Measurements from ENCODE around the gene RAD51C.
"Not testable (repeated sequence)": the region's sequence is repeated elsewhere in the genome, so short reads cannot be mapped to it uniquely, and the experiment has no call there.

Gene RAD51C

DNA sequence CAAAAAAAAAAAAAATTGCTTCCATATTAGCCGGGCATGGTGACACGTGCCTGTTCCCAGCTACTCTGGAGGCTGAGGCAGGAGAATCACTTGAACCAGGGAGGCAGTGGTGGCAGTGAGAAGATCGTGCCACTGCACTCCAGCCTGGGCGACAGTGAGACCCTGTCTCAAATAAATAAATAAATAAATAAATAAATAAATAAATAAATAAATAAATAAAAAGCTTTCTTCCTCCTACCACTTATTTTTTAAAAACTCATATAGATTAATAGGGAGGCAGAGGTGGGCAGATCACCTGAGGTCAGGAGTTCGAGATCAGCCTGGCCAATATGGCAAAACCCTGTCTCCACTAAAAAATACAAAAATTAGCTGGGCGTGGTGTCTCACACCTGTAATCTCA, 7.9 kb upstream of the RAD51C start:
- DNase-seq, result not testable (repeated sequence)

DNA sequence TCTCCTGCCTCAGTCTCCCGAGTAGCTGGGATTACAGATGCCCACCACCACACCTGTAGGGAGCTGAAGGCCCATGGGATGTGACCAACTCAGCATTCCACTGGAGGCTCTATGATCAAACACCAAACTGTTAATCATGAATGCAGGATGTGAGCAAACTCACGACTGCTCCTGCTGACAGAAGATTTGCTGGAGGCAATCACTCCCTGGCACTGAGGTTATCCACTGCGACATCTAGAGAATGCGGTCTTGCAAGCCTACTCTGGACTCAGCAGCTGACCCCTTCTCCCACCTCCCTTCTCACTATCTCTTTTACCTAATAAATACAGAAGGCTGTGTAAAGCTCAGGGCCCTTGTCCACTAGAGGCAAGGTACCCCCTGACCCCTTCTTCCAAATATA, 5.4 kb upstream of the RAD51C start:
- DNase-seq, result no peak

DNA sequence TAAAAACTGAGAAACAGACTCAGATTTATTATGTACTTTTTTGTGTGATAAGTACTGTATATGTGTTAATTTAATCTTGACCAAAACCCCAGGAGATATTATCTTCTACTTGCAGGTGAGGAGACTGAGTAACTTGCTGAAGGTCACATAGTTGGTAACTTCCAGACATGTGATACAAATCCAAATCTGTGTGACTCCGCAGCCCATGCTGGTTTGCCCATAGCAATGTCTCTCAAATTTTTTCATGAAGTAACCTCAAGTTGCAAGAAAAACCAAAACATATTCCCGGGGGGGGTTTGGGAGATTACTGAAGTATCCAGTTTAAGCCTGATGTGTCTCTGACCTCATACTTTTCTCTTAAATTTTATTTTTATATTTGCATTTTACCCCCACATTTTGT, 3.9 kb upstream of the RAD51C start:
- no peak for DNase-seq

DNA sequence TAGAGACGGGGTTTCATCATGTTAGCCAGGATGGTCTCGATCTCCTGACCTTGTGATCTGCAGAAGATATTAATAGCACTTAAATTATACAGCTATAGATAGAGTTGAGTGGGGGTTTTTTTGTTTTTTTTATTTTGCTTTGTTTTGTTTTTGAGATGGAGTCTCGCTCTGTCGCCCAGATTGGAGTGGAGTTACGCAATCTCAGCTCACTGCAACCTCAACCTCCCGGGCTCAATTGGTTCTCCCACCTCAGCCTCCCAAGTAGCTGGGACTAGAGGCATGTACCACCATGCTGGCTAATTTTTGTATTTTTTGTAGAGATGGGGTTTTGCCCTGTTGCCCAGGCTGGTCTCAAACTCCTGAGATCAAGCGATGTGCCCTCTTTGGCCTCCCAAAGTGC, 2.4 kb upstream of the RAD51C start:
- not testable (repeated sequence) for DNase-seq

DNA sequence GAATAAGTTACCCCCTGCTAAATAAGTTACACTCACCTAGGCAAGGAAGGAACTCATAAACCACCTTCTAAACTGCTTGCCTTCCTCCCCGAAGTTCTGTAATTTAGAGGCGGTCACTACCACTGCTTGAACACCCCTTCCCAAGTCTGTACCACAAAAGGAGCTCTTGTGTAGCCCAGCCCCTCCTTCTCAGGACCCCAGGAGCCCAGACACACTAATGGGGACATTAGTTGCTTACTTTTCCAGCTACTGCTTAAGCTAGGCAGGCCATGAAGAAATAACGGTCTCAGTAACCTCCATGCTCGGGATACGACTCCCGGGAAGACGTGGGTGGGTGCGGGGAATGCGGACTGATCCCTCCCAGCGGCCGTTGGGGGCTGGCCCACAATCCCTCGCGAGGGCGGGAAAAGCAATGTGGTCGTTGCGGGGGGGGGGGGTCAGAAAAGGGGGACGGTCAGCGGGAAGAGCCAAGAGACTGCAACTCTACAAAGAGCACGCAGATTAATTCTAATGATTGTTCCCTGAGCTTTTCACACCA, 632 bp upstream of the RAD51C start, which contains the start of gene TEX14:
Gene TEX14, minus strand, starts transcription at position 345 of the 538 bp plus-strand sequence. CDS start 40,044 bp downstream, outside the sequence.
- DNase-seq, result no peak

DNA sequence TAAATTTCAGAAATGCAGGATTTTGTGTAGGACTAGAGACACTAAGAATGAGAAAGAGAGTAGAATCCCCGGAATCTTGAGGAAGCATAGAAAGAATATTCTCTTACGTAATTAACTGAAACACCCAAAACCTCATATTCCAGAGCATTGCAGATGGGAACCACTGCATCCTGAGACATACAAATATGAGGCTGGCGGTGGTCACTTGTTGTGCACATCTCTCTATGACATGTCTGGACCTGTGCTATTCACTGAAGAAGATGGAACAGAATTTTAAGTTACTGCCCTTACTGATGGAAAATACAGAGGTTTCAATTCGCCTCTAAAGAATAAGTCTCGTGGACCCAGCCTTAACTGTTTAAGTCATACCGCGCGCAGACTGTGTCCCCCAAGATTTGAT, 806 bp downstream of the RAD51C start:
- peak; percentile 39 for DNase-seq

DNA sequence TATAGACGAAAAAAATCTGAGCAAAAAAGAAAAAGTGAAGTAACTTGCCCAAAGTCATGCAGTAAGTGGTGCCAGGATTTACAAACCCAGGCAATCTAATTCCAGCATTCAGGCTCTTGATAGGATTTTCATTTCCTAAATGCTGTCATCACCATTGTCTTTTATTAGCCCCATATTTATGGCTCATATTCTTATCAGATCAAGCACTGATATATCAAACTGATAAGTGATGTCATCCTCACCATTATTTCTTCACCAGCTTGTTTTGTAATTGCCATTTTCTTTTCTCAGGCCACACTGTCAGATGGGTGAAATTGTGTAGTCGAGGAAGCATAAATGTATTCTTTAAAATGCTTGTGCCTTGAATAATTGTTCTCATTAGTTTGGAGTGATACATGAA, 1.3 kb downstream of the RAD51C start:
- no peak for DNase-seq

DNA sequence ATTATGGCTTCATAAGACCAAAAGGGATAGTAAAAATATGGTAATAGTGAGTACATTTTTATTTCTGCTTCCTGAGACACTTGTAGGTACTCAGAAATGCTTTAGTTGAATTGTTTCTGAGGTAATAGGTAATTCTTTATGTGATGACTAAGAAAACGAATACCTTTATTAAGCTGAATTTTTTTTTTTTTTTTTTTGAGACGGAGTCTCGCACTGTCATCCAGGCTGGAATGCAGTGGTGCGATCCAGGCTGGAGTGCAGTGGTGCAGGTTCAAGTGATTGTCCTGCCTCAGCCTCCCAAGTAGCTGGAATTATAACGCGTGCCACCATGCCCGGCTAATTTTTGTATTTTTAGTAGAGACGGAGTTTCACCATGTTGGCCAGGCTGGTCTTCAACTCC, 1.9 kb downstream of the RAD51C start:
- DNase-seq, result no peak

DNA sequence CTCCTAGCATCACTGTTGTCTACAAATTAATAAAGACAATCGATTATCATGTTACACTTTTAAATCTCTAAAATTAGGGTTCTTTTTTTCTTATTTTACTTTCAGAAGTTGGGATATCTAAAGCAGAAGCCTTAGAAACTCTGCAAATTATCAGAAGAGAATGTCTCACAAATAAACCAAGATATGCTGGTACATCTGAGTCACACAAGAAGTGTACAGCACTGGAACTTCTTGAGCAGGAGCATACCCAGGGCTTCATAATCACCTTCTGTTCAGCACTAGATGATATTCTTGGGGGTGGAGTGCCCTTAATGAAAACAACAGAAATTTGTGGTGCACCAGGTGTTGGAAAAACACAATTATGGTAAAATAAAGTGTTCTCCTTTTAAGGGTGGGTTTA, 2.4 kb downstream of the RAD51C start:
- no peak for DNase-seq

DNA sequence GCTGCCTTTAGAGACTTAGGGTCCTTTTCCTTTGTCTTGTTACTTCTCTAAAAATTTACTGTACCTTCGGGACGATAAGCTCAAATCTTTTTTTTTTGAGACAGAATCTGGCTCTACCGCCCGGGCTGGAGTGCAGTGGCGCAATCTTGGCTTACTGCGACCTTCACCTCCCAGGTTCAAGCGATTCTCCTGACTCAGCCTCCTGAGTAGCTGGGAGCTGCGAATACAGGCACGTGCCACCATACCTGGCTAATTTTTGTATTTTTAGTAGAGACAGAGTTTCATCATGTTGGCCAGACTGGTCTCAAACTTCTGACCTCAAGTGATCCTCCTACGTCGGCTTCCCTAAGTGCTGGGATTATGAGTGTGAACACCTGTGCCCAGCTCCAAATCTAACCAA, 7.4 kb downstream of the RAD51C start:
- no peak for DNase-seq

DNA sequence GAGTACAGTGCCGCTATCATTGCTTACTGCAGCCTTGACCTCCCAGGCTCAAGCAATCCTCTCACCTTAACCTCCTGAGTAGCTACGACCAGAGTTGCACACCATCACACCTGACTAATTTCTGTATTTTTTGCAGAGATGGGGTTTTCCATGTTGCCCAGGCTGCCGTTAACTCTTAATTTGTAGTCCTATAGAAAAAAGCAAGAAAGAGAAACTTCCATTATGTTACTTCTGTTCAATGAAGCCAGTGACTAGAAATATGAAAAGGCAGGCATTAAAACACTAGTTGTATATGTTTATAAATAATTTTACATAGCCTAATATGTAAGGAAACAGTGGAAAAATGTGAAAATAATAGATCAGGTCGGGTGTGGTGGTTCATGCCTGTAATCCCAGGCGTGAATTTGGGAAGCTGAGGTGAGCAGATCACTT, 9.7 kb downstream of the RAD51C start:
- DNase-seq, result no peak

DNA sequence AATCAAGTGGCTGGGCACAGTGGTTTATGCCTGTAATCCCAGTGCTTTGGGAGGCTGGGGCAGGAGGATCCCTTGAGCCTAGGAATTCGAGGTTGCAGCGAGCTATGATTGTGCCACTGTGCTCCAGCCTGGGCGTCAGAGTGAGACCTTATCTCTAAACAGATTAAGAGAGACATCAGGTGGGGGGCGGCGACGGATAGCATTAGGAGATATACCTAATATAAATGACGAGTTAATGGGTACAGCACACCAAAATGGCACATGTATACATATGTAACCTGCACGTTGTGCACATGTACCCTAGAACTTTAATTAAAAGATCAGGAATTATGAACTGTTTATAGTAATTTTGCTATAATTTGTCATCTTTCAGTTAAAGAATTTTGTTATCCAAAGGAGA, 10.3 kb downstream of the RAD51C start:
- DNase-seq, result no peak

DNA sequence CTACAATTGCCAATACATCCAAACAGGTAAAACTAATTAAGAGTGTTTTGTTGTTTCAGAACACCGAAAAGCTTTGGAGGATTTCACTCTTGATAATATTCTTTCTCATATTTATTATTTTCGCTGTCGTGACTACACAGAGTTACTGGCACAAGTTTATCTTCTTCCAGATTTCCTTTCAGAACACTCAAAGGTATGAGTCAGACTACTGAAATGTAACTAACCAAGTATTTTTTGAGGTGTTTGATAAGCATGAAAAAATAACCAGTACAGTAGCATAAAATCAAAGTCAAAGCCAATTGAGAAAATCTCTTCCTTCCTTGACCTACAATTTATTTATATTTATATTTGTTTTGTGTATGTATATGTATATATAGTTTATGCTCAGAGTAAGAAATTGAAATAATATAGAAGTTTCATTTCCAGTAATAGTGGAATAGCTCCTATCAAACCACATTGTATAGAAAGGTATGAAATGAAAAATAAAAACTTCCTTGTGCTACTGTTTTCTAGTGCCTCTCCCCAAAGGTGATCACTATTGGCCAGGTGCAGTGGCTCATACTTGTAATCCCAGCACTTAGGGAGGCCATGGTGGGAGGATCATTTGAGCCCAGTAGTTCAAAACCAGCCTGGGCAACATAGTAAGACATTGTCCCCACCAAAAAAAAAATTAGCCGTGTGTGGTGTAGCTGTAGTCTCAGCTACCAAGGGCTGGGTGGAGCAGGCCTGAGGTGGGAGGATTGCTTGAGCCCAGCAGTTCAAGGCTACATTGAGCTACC, 10.9 kb downstream of the RAD51C start:
- no peak for DNase-seq

DNA sequence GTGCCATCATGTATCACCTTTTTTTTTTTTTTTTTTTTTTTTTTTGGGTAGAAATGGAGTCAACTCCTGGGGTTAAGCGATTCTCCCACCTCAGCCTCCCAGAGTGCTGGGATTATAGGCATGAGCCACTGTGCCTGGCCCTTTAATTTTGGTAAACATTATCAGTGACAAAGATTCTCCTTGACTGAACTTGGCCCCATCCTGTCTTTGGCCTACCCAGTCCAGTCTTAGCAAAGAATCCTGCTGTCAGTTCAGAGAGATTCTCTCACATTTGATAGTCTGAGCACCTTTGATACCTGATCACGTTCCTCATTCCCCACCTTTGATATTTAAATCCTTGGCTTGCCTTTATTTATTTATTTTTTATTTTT, 11.5 kb downstream of the RAD51C start:
- DNase-seq, result no peak

DNA sequence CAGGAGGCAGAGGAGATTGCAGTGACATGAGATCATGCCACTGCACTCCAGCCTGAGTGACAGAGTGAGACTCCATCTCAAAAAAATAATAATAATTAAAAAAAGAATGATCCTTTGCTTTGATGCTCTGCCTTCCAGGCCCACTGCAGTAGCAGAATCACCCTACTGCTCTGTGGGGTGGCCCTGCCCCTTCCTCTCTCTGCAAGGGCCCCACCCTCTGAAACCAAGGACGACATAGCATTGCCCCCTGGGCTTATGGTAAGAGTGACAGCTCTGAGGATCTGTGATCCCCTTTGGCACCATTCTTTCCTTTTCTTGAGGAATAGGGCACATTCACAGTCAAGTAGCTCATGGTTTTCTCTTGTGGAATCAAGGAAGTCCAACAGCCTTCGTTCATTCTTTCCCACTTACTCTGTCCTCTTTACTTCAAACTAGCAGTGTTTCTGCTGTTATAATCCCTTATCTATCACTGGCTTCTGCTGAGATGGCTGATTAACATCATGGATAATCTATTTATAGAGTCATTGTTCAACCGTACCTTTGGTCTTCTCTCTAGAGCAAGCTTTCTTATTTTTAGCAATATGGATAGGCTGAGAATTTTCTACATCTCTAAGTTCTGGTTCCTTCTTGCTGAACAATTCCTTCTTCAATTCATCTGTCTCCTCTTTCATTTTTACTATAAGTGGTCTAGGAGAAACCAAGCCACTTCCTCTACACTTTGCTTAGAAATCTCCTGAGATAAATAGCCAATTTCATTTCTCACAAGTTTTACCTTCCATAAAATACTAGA, 14.1 kb downstream of the RAD51C start:
- DNase-seq, result no peak

DNA sequence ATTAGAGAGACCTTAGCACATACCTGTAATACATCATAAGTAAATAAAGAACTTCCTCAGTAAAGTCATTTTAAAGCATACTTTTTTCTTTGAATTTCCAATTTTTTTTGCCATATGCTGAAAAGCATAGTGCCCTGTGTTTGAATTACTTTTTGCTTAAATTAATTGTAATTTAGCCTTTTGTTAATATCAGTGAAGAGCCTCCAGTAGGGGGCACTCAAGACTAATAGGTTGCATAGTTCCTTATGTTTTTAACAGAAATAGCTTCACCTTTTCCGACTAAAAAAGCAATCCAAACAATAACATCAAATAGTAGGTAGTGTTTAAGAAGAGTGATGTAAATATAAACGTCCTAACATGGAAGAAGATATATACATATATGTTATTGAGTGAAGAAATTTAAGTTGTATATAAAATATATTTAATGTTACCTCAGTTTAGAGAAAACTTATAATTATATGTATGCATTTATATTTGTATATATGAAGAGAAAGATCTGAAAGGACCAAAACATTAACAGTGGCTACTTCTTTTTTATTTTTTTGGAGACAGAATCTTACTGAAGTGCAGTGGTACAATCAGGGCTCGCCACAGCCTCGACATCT, 18.6 kb downstream of the RAD51C start:
- peak; percentile 78 for DNase-seq

DNA sequence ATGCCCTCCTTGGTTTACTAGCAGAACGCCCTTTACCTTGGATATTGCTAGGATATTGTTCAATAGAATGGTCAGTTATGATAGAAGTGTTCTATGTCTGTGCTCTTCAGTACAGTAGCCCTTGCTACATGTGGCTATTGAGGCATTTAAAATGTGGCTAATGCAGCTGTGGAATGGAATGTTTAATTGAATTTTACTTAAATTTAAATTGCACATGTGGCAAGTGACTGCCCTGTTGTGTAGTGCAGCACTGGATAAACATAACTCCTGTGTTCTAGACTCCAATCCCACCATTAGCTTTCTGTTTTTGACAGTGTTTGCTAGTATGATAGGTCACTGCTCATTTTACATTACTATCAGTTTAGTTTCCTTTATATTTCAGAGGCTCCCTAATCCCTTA, 29.9 kb downstream of the RAD51C start:
- no peak for DNase-seq

DNA sequence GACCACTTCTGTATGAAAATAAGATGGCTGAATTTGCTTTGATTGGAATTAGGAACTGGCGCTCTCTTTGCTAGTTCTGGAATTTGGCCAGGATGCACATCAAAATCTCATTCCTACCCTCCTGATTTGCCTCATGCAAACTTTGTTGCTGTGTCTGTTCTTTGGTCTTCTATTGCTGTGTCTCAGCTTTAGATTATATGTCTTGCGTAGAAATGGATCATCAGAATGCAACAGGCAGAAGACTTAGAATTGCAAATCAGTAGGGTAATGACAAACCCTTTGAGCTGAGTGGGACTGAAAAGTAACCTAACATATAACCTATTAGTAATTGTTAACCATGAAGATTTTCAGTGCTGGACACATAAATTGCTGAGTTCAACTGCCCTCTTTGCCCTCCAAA, 30.3 kb downstream of the RAD51C start:
- no peak for DNase-seq

DNA sequence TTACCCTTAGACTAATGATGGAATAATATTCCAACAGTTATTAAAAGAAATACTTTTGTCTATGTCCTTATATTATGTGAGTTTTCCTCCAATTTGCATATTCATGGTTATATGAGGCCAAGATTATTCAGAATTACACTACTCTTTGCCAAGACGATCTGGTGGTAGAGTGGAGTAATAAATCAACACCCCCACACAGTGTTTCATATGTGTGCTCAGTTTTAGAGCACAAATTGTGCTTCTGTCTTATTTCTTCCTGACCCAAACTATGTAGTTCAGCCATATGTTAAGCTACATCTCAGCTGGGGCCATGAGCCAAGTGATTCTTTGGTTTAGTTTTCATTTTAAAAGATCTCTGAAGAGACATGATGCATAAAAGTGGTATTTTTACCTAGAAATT, 36.4 kb downstream of the RAD51C start:
- DNase-seq, result no peak

DNA sequence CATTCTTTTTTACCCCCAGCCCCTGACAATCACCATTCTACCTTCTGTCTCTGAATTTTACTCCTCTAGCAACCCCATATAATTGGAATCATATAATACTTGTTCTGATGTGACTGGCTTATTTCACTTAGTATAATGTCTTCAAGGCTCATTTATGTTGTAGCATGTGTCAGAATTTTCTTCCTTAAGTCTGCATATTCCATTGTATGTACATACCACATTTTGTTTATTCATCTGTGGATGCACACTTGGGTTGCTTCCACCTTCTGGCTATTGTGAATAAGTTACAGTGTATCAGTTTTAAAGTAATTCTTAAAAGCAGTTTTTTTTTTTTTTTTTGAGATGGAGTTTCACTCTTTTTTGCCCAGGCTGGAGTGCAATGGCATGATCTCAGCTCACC, 38.5 kb downstream of the RAD51C start:
- no peak for DNase-seq

DNA sequence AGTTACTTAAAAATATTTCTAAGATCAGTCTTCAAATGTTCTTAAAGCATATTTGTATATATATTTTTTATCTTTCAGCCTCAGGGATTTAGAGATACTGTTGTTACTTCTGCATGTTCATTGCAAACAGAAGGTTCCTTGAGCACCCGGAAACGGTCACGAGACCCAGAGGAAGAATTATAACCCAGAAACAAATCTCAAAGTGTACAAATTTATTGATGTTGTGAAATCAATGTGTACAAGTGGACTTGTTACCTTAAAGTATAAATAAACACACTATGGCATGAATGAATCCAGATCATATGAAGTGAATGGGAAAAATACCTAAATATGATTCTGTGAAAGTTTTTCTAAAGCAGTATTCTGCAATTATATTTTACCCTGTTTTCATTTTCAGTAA, 41.6 kb downstream of the RAD51C start:
- DNase-seq, result no peak

DNA sequence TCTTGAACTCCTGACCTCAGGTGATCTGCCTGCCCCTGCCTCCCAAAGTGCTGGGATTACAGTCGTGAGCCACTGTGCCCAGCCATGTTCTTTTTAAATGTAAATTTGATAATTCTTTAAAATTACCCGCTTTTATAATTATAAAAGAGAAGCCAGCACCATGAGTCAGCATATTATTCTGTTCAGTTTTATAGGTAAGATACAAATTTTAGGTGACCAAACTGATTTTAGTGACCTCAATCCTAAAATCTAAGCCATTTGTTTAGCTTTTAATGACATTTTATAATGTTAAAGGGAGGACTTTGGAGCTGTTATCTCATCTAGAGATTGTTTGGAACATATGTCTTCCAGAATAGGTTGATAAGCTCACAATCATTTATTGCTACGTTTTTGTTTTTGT, 42.4 kb downstream of the RAD51C start:
- DNase-seq, result no peak

DNA sequence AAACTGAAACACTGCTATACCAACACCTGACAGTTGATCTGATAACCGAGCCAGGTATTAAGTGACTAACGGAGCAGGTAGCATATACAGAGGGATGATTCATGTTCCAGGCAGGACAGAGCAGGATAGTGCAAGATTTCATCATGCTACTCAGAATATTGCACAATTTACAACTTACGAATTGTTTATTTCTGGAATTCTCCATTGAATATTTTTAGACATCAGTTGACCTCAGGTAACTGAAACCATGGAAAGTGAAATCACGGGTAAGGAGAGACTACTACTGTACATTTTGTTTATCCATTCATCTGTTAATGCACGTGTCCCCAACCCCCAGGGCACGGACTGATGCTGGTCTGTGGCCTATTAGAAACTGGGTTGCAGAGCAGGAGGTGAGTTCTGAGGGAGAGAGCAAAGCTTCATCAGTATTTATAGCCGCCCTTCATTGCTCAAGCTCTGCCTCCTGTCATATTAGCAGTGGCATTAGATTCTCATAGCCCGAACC, 48.8 kb downstream of the RAD51C start:
- no peak for DNase-seq

DNA sequence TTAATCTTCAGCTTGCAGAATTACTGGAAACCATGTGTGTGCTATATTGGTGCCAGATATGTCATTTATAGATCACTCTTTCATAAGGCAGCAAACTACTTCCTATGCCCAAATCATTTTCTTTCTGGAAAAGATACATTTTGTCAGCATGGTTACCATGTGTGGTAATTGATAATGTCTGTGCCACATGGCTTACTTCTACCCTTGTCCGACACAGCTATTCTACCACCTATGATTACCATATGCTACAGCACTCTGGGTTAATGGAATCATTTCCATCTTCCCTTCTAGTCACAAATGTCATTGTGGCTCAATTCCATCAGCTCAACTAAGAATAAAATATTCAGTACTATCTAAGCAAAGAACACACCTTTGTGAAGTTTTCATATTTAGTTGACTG, 55.3 kb downstream of the RAD51C start:
- no peak for DNase-seq
